Measurements from ENCODE around the gene CHD6. TPM values are rescaled to one million over a fixed set of nuclear protein-coding genes. Genes with fewer than 3 reads are reported as not detected.

The CHD6 gene
- total RNA-seq, 1 experiment from 2014 or later, result 98.5 TPM

- no peaks in the 10 kb centered on the region for H3K9me3 Mint-ChIP-seq (ENCODE audit: low read depth, unreplicated experiment)
- DNase-seq, result no peak
- H3K36me3 Mint-ChIP-seq (ENCODE audit: insufficient read depth, unreplicated experiment), result peaks cover 27% of the 10 kb centered on the region
- no peak for TF ChIP-seq CTCF (IDR thresholded peaks at IDR 0.05; ENCODE audit: unreplicated experiment)
- no peak overlapping the region for H3K27ac Mint-ChIP-seq (ENCODE audit: unreplicated experiment)
- intact Hi-C loops (cut with micrococcal nuclease; ENCODE audit: unreplicated experiment), result no loop called here
- no peaks in the 10 kb centered on the region for H3K4me1 Mint-ChIP-seq (ENCODE audit: low read depth, unreplicated experiment)
- no peaks in the 10 kb centered on the region for H3K27me3 Mint-ChIP-seq (ENCODE audit: unreplicated experiment)
- no TSS peak for BruUV-seq (replicated peaks)
- CTCF ChIA-PET, result no interaction called here
- no peak overlapping the region for H3K4me3 Mint-ChIP-seq (ENCODE audit: low read depth, unreplicated experiment)
These were observed 164.9 kb downstream of the CHD6 start for GRCh38 chr20:41453010-41453950.

GRCh38 chr20:41452226-41452625, 166.0 kb downstream of the CHD6 start:
- H3K4me1 Mint-ChIP-seq (ENCODE audit: low read depth, unreplicated experiment), result no peaks in the 10 kb centered on the region
- H3K9me3 Mint-ChIP-seq (ENCODE audit: low read depth, unreplicated experiment), result no peaks in the 10 kb centered on the region
- no peak for TF ChIP-seq CTCF (IDR thresholded peaks at IDR 0.05; ENCODE audit: unreplicated experiment)
- H3K27ac Mint-ChIP-seq (ENCODE audit: unreplicated experiment), result no peak overlapping the region
- no peak for DNase-seq
- no TSS peak for BruUV-seq (replicated peaks)
- no peaks in the 10 kb centered on the region for H3K27me3 Mint-ChIP-seq (ENCODE audit: unreplicated experiment)
- CTCF ChIA-PET, result interaction anchor here (0.6 kb wide), 1 partner anchor 82 kb away, joined by 4 read pairs; no protein-coding TSS in a partner anchor
- H3K36me3 Mint-ChIP-seq (ENCODE audit: insufficient read depth, unreplicated experiment), result peaks cover 25% of the 10 kb centered on the region
- intact Hi-C loops (cut with micrococcal nuclease; ENCODE audit: unreplicated experiment), result no loop called here
- H3K4me3 Mint-ChIP-seq (ENCODE audit: low read depth, unreplicated experiment), result no peak overlapping the region

GRCh38 chr20:41447006-41447405, 171.2 kb downstream of the CHD6 start:
- Mint-ChIP-seq H3K9me3 (ENCODE audit: low read depth, unreplicated experiment) (no peaks in the 10 kb centered on the region), H3K36me3 (ENCODE audit: insufficient read depth, unreplicated experiment) (peaks cover 11% of the 10 kb centered on the region), H3K4me1 (ENCODE audit: low read depth, unreplicated experiment) (no peaks in the 10 kb centered on the region), H3K27me3 (ENCODE audit: unreplicated experiment) (no peaks in the 10 kb centered on the region), H3K27ac (ENCODE audit: unreplicated experiment) (no peak overlapping the region), H3K4me3 (ENCODE audit: low read depth, unreplicated experiment) (no peak overlapping the region)
- CTCF ChIA-PET, result no interaction called here
- intact Hi-C loops (cut with micrococcal nuclease; ENCODE audit: unreplicated experiment), result no loop called here
- BruUV-seq (replicated peaks), result no TSS peak
- no peak for TF ChIP-seq CTCF (IDR thresholded peaks at IDR 0.05; ENCODE audit: unreplicated experiment)
- DNase-seq, result no peak

GRCh38 chr20:41446456-41446855, 171.7 kb downstream of the CHD6 start:
- no peak overlapping the region for H3K4me3 Mint-ChIP-seq (ENCODE audit: low read depth, unreplicated experiment)
- H3K27ac Mint-ChIP-seq (ENCODE audit: unreplicated experiment), result no peak overlapping the region
- intact Hi-C loops (cut with micrococcal nuclease; ENCODE audit: unreplicated experiment), result no loop called here
- no TSS peak for BruUV-seq (replicated peaks)
- H3K27me3 Mint-ChIP-seq (ENCODE audit: unreplicated experiment), result no peaks in the 10 kb centered on the region
- CTCF ChIA-PET, result no interaction called here
- no peak for TF ChIP-seq CTCF (IDR thresholded peaks at IDR 0.05; ENCODE audit: unreplicated experiment)
- peaks cover 11% of the 10 kb centered on the region for H3K36me3 Mint-ChIP-seq (ENCODE audit: insufficient read depth, unreplicated experiment)
- no peaks in the 10 kb centered on the region for H3K4me1 Mint-ChIP-seq (ENCODE audit: low read depth, unreplicated experiment)
- no peaks in the 10 kb centered on the region for H3K9me3 Mint-ChIP-seq (ENCODE audit: low read depth, unreplicated experiment)
- DNase-seq, result no peak

All from Calu3 (cell line).